IPS-18a (cell line): Measurements from ENCODE around the gene STX8.

Source experiments
- H3K27ac ChIP-seq: one replicate; pipeline ENCODE4 v1.5.1; 2013; ENCODE audit warnings: low read length
- H3K27me3 ChIP-seq: one replicate; pipeline ENCODE4 v1.6.1; 2013; ENCODE audit warnings: mild to moderate bottlenecking, low read length; ENCODE audit not compliant: control insufficient read depth, insufficient read depth
- H3K36me3 ChIP-seq: one replicate; pipeline ENCODE4 v1.6.1; 2013; ENCODE audit warnings: low read depth, low read length; ENCODE audit not compliant: control insufficient read depth
- H3K4me1 ChIP-seq: one replicate; pipeline ENCODE4 v1.6.1; 2013; ENCODE audit warnings: low read depth, low read length; ENCODE audit not compliant: control insufficient read depth
- H3K4me3 ChIP-seq: one replicate; pipeline ENCODE4 v1.5.1; 2013; ENCODE audit warnings: low read length
- H3K9ac ChIP-seq: one replicate; pipeline ENCODE4 v1.6.1; 2013; ENCODE audit warnings: mild to moderate bottlenecking, low read length, moderate library complexity
- H3K9me3 ChIP-seq: one replicate; pipeline ENCODE4 v1.6.1; 2013; ENCODE audit warnings: low read depth, low read length; ENCODE audit not compliant: control insufficient read depth

Gene STX8

GRCh38 chr17:9332132-9332494, 243.5 kb downstream of the STX8 start:
- H3K36me3 ChIP-seq = no peaks in the 10 kb centered on the region
- H3K9me3 ChIP-seq = peaks cover 9% of the 10 kb centered on the region
- H3K4me3 ChIP-seq = no peak overlapping the region
- H3K4me1 ChIP-seq = peaks cover 32% of the 10 kb centered on the region
- peaks cover 27% of the 10 kb centered on the region for H3K27me3 ChIP-seq
- H3K27ac ChIP-seq = no peak overlapping the region
- no peak overlapping the region for H3K9ac ChIP-seq

GRCh38 chr17:9331279-9332131, 244.1 kb downstream of the STX8 start:
- peaks cover 27% of the 10 kb centered on the region for H3K27me3 ChIP-seq
- H3K9ac ChIP-seq = no peak overlapping the region
- H3K4me1 ChIP-seq = peaks cover 32% of the 10 kb centered on the region
- no peak overlapping the region for H3K27ac ChIP-seq
- H3K36me3 ChIP-seq = no peaks in the 10 kb centered on the region
- H3K4me3 ChIP-seq = no peak overlapping the region
- H3K9me3 ChIP-seq = peaks cover 9% of the 10 kb centered on the region

- peak overlapping the region; percentile 35 for H3K4me3 ChIP-seq
- no peak overlapping the region for H3K27ac ChIP-seq
- peak overlapping the region; percentile 25 for H3K9ac ChIP-seq
- H3K27me3 ChIP-seq = peaks cover 27% of the 10 kb centered on the region
- H3K36me3 ChIP-seq = no peaks in the 10 kb centered on the region
- H3K4me1 ChIP-seq = peaks cover 32% of the 10 kb centered on the region
- H3K9me3 ChIP-seq = peaks cover 9% of the 10 kb centered on the region
Observed at GRCh38 chr17:9330611-9331271, 244.9 kb downstream of the STX8 start.

DNA sequence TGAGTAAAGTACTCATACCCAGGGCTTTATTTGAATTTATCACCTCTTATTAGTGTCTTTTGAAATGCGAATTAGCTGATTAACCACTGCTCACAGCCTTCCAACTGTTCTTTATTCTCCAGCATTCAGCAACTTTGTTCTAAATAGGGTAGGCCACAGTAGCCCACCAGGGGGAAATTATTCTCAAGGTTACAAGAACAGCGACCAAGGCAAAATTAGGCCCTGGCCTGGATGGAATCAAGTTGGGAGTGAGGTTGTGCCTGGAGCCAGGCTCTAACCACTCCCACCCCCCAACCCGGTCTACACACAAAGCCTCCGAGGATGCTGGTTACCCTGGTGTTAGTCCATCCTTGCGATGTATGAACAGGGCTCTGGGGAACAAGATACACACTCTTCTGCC, 245.5 kb downstream of the STX8 start:
- Histone ChIP-seq H3K36me3 (no peaks in the 10 kb centered on the region), H3K9me3 (peaks cover 7% of the 10 kb centered on the region), H3K9ac (peak overlapping the region; percentile 25), H3K4me3 (peak overlapping the region; percentile 35), H3K27me3 (peaks cover 27% of the 10 kb centered on the region), H3K27ac (no peak overlapping the region), H3K4me1 (peaks cover 32% of the 10 kb centered on the region)

- H3K27me3 ChIP-seq = peaks cover 27% of the 10 kb centered on the region
- no peak overlapping the region for H3K9ac ChIP-seq
- no peak overlapping the region for H3K4me3 ChIP-seq
- H3K36me3 ChIP-seq = no peaks in the 10 kb centered on the region
- no peaks in the 10 kb centered on the region for H3K9me3 ChIP-seq
- H3K27ac ChIP-seq = no peak overlapping the region
- peaks cover 32% of the 10 kb centered on the region for H3K4me1 ChIP-seq
Observed at GRCh38 chr17:9329251-9329921, 246.2 kb downstream of the STX8 start.

GRCh38 chr17:9324864-9325263, 250.8 kb downstream of the STX8 start:
- peaks cover 17% of the 10 kb centered on the region for H3K4me1 ChIP-seq
- H3K4me3 ChIP-seq = no peak overlapping the region
- H3K36me3 ChIP-seq = no peaks in the 10 kb centered on the region
- H3K27ac ChIP-seq = no peak overlapping the region
- peaks cover 15% of the 10 kb centered on the region for H3K27me3 ChIP-seq
- H3K9me3 ChIP-seq = no peaks in the 10 kb centered on the region
- no peak overlapping the region for H3K9ac ChIP-seq

GRCh38 chr17:9322326-9322725, 253.3 kb downstream of the STX8 start:
- Histone ChIP-seq H3K27me3 (no peaks in the 10 kb centered on the region), H3K9me3 (no peaks in the 10 kb centered on the region), H3K27ac (no peak overlapping the region)

DNA sequence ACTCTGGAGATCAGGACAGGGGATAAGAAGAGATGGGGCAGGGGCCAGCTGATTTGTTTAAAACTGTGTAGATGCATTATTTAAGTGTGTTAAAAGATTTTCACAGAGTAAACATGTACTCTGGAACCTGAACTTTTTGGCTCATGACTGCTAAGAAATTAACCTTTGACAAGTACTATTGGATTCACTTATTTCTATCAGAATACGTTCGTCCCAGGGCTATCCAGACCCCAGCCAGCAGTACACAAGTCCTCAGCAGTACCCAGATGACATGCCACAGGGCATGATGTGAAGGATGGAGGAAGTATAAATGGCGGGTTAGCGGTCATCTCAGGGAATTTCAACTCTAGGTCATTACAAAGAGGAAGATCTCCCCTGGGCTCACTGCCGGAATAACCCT, 253.7 kb downstream of the STX8 start:
- Histone ChIP-seq H3K9ac (no peak overlapping the region), H3K4me1 (peaks cover 9% of the 10 kb centered on the region), H3K4me3 (no peak overlapping the region), H3K27ac (no peak overlapping the region), H3K27me3 (no peaks in the 10 kb centered on the region), H3K36me3 (no peaks in the 10 kb centered on the region), H3K9me3 (no peaks in the 10 kb centered on the region)

More at GRCh38 chr17:9322326-9322725, 253.3 kb downstream of the STX8 start:
- Histone ChIP-seq H3K36me3 (no peaks in the 10 kb centered on the region), H3K9ac (no peak overlapping the region), H3K4me3 (no peak overlapping the region), H3K4me1 (peaks cover 9% of the 10 kb centered on the region)

DNA sequence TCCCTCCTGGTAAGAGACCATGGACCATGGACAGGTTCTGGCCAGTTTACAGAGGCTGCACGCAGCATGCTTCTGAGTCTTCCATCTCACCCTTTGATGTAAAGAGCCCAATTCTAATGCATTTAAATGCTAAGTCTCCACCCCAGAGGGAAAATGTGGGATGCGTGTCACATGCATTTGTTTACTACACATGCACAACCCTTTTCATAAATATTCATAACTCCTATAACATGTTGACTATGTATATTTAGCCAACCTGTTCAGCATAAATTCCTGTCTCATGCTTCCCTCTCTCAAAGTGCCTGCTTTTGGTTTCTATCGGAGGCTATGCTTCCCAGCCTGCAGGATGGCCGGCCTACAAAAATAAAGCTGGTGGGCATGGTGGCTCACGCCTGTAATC, 260.3 kb downstream of the STX8 start:
- Histone ChIP-seq H3K9ac (no peak overlapping the region), H3K9me3 (no peaks in the 10 kb centered on the region), H3K4me1 (peaks cover 1% of the 10 kb centered on the region), H3K4me3 (no peak overlapping the region), H3K27me3 (no peaks in the 10 kb centered on the region), H3K27ac (no peak overlapping the region), H3K36me3 (no peaks in the 10 kb centered on the region)

DNA sequence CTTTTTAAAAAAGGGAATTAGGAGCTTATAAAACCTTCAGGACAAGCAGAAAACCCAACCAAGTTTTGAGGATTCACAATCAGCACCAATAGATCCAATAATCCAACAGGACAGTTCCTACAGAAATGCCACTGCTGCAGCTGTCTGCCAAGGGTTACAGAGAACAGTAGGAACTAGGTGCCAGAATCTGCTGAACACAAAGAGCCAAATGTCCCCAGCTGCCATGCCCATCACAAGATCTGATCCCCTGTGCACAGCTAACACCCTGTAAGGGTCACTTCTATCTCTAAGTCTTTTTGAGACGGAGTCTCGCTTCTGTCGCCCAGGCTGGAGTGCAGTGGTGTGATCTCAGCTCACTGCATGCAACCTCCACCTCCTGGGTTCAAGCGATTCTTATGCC, 262.3 kb downstream of the STX8 start:
- no peaks in the 10 kb centered on the region for H3K9me3 ChIP-seq
- no peak overlapping the region for H3K27ac ChIP-seq
- H3K4me3 ChIP-seq = no peak overlapping the region
- no peak overlapping the region for H3K9ac ChIP-seq
- H3K27me3 ChIP-seq = no peaks in the 10 kb centered on the region
- H3K36me3 ChIP-seq = no peaks in the 10 kb centered on the region
- H3K4me1 ChIP-seq = peaks cover 21% of the 10 kb centered on the region

DNA sequence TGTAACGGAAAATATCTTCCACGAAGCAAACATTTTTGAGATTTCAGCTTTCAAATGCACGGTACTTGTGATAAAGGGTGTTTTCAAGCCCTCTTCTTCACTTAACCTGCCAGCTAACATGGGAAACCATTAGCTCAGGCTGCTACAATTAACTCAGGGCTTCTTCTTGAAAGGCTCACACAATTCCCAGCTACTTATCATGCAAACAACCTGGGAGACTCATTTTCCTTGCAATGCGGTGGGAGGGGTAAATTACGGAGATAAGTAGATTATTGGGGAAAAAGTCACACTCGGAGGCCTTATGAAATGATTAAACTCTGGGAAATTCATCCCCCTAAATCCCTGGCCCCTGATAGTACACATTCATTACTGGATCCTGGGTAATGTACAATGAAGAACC, 266.4 kb downstream of the STX8 start:
- no peaks in the 10 kb centered on the region for H3K27me3 ChIP-seq
- H3K9ac ChIP-seq = no peak overlapping the region
- peaks cover 33% of the 10 kb centered on the region for H3K4me1 ChIP-seq
- H3K36me3 ChIP-seq = no peaks in the 10 kb centered on the region
- no peaks in the 10 kb centered on the region for H3K9me3 ChIP-seq
- H3K27ac ChIP-seq = peak overlapping the region; percentile 59
- H3K4me3 ChIP-seq = peak overlapping the region; percentile 46
